HUES48 (cell line): Measurements from ENCODE around the gene RBM19.

Experiments used
- H3K27ac ChIP-seq: one replicate; pipeline ENCODE4 v1.7.0; 2013; ENCODE audit warnings: low read depth, low read length, inconsistent platforms
- H3K27me3 ChIP-seq: 2 replicates; pipeline ENCODE4 v1.6.1; 2013; ENCODE audit warnings: mild to moderate bottlenecking, low read length; ENCODE audit not compliant: control insufficient read depth, insufficient read depth
- H3K36me3 ChIP-seq: 2 replicates; pipeline ENCODE4 v1.6.1; 2013; ENCODE audit warnings: low read length; ENCODE audit not compliant: control insufficient read depth, insufficient read depth
- H3K4me1 ChIP-seq: 2 replicates; pipeline ENCODE4 v1.6.1; 2013; ENCODE audit warnings: mild to moderate bottlenecking, low read length; ENCODE audit not compliant: control insufficient read depth, insufficient read depth
- H3K4me3 ChIP-seq: 2 replicates; pipeline ENCODE4 v1.5.1; 2013; ENCODE audit warnings: mild to moderate bottlenecking, low read depth, low read length
- H3K9ac ChIP-seq: 2 replicates; pipeline ENCODE4 v1.6.1; 2013; ENCODE audit warnings: mild to moderate bottlenecking, low read depth, low read length, moderate library complexity
- H3K9me3 ChIP-seq: 2 replicates; pipeline ENCODE4 v1.6.1; 2013; ENCODE audit warnings: low read length; ENCODE audit not compliant: control insufficient read depth, insufficient read depth

The RBM19 gene, protein sequence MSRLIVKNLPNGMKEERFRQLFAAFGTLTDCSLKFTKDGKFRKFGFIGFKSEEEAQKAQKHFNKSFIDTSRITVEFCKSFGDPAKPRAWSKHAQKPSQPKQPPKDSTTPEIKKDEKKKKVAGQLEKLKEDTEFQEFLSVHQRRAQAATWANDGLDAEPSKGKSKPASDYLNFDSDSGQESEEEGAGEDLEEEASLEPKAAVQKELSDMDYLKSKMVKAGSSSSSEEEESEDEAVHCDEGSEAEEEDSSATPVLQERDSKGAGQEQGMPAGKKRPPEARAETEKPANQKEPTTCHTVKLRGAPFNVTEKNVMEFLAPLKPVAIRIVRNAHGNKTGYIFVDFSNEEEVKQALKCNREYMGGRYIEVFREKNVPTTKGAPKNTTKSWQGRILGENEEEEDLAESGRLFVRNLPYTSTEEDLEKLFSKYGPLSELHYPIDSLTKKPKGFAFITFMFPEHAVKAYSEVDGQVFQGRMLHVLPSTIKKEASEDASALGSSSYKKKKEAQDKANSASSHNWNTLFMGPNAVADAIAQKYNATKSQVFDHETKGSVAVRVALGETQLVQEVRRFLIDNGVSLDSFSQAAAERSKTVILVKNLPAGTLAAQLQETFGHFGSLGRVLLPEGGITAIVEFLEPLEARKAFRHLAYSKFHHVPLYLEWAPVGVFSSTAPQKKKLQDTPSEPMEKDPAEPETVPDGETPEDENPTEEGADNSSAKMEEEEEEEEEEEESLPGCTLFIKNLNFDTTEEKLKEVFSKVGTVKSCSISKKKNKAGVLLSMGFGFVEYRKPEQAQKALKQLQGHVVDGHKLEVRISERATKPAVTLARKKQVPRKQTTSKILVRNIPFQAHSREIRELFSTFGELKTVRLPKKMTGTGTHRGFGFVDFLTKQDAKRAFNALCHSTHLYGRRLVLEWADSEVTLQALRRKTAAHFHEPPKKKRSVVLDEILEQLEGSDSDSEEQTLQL

DNA sequence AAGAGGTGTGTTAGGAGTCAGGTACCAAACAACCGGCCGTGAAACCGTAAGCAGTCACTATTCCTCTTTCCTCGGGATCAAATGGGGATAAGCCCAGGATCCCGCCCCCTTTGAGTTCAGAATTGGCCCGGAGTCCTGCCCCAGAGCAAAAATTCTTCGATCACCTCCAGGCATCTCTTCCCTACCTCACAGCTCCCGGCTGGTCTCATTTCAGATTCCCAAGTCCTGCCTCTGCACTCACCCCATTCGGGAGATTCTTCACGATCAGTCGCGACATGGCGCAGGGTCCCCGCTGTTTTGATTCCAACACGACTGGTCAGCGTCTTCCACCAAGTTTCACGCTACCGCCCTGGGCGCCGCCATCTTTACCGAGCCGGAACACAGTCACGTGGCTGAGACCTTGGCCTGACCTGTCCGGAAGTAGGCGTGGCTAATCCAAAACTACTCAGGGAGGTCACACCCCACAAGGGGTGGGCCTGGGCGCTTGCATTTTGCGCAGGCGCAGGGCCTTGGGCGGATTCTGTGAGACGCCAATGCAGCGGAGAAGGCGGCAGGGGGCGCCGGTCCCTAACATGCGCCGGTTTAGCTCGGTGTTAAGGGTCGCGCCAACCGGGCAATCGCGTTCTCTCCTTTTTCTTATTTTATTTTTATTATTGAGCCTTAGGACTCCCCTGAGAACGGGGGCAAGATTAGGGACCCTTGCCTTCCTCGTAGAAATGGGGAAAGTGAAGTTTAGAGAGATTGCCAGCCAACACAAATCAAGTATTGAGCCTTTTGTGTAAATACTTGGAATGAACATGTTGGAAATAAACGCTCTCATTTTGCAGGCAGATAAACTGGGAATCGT lies at the start of gene RBM19:
Gene RBM19, minus strand, starts transcription at position 375 of the 847 bp plus-strand sequence. Its CDS starts 98 bp downstream, at position 277.
- Histone ChIP-seq H3K27ac (peak within 1 kb of the TSS; percentile 72), H3K9me3 (no peaks in the 10 kb centered on the region), H3K4me3 (peak within 1 kb of the TSS; percentile 87), H3K36me3 (peaks cover 28% of the 10 kb centered on the region), H3K4me1 (peaks cover 3% of the 10 kb centered on the region; the same call in 1 of the 2 replicates), H3K9ac (peak within 1 kb of the TSS; percentile 81), H3K27me3 (no peaks in the 10 kb centered on the region)

DNA sequence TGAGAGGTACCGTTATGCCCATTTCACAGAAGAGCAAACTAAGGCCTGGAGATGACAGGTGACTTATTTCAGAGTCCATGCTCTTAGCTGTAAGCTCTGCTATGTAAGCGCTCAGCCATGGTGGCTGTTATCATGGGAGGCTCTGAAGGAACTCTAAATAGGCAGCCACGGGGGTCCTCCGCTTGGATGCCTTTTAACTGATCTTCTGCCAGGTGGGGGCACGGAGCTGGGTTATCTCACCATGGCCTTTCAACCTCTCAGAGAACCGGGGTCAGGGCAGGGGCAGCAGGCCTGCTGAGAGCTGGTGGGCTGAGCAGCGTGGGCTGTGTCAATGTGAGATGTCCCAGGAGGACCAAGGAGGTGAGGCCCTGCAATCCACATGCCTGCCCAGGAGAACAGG lies 49.7 kb upstream of the RBM19 start:
- Histone ChIP-seq H3K36me3 (no peaks in the 10 kb centered on the region), H3K27me3 (no peaks in the 10 kb centered on the region), H3K9me3 (no peaks in the 10 kb centered on the region), H3K27ac (no peak overlapping the region), H3K4me3 (no peak overlapping the region), H3K9ac (no peak overlapping the region), H3K4me1 (no peaks in the 10 kb centered on the region)

DNA sequence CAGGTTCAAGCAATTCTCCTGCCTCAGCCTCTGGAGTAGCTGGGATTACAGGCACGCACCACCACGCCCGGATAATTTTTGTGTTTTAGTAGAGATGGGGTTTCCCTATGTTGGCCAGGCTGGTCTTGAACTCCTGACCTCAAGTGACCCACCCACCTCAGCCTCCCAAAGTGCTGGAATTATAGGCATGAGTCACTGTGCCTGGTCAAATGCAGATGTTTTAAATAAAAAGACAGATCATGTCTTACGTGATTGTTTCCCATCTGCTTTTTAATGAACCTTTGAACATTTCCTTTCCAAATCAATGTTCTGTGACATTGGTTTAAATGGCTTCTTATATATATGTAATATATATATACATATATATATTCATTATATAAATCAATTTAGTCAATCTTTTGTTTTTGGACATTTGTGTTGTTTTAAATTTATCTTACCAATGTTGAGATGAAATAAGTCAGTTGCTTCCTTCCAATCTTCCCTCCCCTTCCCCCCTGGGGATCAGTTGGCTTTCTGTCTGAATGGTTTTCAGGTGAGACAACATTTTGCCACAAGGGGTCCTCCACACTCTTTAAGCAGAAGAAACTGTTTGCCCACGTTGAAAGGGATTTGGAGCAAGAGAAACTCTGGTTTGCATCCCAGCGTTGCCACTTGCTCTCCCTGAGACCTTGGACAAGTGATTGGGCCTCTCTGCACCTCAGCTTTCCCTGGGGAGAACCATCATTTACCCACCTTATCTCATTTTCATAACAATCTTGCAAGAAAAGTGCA lies 47.6 kb upstream of the RBM19 start:
- no peaks in the 10 kb centered on the region for H3K9me3 ChIP-seq
- no peak overlapping the region for H3K27ac ChIP-seq
- H3K9ac ChIP-seq = no peak overlapping the region
- H3K4me3 ChIP-seq = no peak overlapping the region
- no peaks in the 10 kb centered on the region for H3K36me3 ChIP-seq
- H3K27me3 ChIP-seq = no peaks in the 10 kb centered on the region
- no peaks in the 10 kb centered on the region for H3K4me1 ChIP-seq

DNA sequence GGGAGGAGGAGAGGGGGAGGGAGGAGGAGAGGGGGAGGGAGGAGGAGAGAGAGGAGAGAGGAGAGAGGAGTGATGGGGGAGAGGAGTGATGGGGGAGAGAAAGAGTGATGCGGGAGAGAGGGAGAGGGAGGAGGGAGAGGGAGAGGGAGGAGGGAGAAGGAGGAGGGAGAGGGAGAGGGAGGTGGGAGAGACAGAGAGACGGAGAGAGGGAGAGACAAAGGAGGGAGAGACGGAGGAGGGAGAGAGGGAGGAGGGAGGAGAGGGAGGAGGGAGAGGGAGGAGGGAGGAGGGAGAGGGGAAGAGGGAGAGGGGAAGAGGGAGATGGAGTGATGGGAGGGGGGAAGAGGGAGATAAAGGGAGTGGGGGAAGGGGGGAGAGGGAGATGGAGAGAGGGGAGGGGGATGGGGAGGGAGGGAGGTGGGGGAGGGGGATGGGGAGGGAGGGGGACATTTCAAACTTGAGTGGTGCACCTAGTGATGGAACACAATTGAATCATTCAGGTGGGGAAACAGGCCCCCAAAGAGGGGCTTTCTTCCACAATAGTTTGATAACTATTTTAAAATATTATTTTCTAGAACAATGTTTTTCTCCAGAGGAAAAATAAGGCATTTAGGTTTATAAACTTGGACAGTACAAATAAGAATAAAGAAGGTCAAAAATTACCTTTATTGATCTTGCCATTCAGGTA lies 46.8 kb upstream of the RBM19 start:
- no peaks in the 10 kb centered on the region for H3K4me1 ChIP-seq
- H3K27me3 ChIP-seq = no peaks in the 10 kb centered on the region
- no peak overlapping the region for H3K9ac ChIP-seq
- no peaks in the 10 kb centered on the region for H3K36me3 ChIP-seq
- H3K9me3 ChIP-seq = no peaks in the 10 kb centered on the region
- H3K4me3 ChIP-seq = no peak overlapping the region
- no peak overlapping the region for H3K27ac ChIP-seq

DNA sequence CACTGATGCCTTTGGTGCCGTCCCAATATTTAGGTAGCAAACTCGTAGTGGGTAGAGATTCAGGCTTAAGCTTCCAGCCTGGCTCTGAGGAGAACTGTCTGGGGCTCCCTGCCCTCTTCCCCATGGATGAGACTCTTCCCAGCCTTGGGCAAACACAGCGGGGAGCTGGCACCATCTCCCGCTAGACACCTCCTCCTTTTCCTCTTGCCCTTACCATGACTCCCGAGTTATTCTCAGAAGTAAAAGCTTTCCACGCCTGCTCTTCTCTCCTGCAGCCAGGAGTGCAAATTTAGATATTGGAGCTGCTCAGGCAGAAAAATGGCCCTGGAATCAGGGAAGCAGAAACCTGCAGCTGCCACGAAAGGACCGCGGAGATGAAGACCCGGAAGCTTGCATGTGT lies 45.6 kb upstream of the RBM19 start:
- Histone ChIP-seq H3K27ac (no peak overlapping the region), H3K9ac (no peak overlapping the region), H3K36me3 (no peaks in the 10 kb centered on the region), H3K9me3 (no peaks in the 10 kb centered on the region), H3K4me1 (no peaks in the 10 kb centered on the region), H3K4me3 (no peak overlapping the region), H3K27me3 (no peaks in the 10 kb centered on the region; the same call in 1 of the 2 replicates)

DNA sequence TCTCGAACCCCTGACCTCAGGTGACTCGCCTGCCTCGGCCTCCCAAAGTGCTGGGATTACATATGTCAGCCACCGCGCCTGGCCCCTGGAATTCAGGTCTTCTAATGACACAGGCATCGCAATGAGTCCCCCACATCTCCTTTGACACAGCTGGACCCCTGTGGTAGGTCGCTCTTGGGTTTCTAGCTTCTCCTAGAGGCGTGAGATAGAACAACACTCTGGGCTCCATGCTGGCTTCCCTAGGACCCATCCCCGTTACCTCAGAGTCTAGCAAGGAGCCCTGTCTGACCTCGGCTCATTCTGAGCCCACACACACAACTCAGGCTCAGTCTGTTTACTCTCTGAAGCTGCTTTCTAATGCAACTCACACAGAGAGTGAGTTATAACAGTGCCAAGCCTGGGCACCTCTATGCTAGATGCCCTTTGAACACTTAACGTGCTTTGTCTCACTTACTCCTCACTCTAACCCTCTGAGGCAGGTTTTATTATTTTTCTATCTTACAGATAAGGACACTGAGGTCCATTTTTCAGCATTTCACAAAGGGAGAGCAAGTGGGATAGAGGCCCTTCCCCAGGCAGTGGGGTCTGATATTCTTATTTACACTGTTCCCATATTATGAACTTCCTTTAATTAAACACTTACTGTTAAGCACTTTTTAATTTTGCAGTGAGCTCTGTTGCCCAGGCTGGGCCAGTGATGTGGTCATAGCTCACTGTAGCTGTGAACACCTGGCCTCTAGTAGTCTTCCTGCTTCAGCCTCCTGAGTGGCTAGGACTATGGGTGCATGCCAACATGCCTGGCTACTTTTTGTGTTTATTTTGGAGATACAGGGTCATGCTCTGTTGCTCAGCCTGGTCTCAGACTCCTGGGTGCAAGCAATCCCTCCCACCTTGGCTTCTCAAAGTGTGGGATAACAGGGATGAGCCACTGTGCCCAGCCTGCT lies 40.6 kb upstream of the RBM19 start:
- no peaks in the 10 kb centered on the region for H3K4me1 ChIP-seq
- no peak overlapping the region for H3K27ac ChIP-seq
- no peak overlapping the region for H3K4me3 ChIP-seq
- no peak overlapping the region for H3K9ac ChIP-seq
- no peaks in the 10 kb centered on the region; the same call in 1 of the 2 replicates for H3K27me3 ChIP-seq
- H3K9me3 ChIP-seq = no peaks in the 10 kb centered on the region
- no peaks in the 10 kb centered on the region for H3K36me3 ChIP-seq

DNA sequence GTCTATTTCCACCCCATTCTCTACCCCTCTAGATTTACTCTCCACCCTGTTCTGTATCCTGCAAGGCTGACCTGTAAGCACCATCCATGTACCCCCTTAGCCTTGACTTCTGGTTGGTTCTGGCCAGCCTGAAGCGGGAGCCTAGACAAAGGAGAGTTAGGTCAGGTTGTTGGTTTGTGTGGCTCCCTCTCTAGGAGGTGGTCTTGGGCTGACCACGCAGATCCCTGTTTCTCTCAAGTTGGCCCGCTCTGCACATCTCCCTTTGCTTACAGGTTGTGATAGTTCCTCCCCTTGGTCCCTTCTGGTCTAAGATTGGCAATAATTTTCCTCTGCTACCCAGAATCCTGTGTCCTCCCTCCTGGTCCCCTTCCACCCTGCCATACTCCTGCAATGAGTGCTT lies 38.3 kb upstream of the RBM19 start:
- no peak overlapping the region for H3K9ac ChIP-seq
- no peaks in the 10 kb centered on the region for H3K36me3 ChIP-seq
- H3K9me3 ChIP-seq = no peaks in the 10 kb centered on the region
- H3K27ac ChIP-seq = no peak overlapping the region
- no peaks in the 10 kb centered on the region for H3K4me1 ChIP-seq
- H3K4me3 ChIP-seq = no peak overlapping the region
- no peaks in the 10 kb centered on the region; the same call in 1 of the 2 replicates for H3K27me3 ChIP-seq

DNA sequence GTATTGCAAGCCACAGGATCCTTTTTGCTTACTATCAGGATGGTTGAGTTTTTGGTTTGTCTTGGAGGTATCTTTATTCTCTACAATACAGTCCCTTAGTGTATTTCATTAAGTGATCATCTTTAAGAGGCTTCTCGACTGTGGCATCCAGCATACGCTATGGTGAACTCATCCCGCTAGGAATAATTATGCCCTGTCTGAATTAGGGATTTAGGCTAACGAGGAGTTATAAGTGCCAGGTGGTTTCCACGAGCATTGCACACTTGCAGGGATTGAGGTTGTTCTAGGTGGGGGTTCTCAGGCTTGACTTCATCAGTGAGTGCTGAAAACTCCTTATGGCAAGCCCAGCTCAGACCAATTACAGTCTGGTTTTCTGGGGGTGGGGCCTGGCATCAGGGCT lies 37.2 kb upstream of the RBM19 start:
- Histone ChIP-seq H3K27me3 (no peaks in the 10 kb centered on the region; the same call in 1 of the 2 replicates), H3K4me1 (no peaks in the 10 kb centered on the region), H3K9me3 (no peaks in the 10 kb centered on the region), H3K4me3 (no peak overlapping the region), H3K27ac (no peak overlapping the region), H3K9ac (no peak overlapping the region), H3K36me3 (no peaks in the 10 kb centered on the region)
